22Rv1 (cell line): ENCODE measurements around the gene PSD2.

Experiments
- ZFX ChIP-seq: fragments of 450-650 bp; IDR thresholded peaks from 2 replicates; pipeline ENCODE4 v1.6.1; 2017; ENCODE audit warnings: antibody characterized with exemption, borderline replicate concordance
- TF ChIP-seq, protein P1 (sequence below): fragments of 450-650 bp; IDR thresholded peaks from 2 replicates; pipeline ENCODE4 v1.5.1; 2017; ENCODE audit warnings: mild to moderate bottlenecking

DNA sequence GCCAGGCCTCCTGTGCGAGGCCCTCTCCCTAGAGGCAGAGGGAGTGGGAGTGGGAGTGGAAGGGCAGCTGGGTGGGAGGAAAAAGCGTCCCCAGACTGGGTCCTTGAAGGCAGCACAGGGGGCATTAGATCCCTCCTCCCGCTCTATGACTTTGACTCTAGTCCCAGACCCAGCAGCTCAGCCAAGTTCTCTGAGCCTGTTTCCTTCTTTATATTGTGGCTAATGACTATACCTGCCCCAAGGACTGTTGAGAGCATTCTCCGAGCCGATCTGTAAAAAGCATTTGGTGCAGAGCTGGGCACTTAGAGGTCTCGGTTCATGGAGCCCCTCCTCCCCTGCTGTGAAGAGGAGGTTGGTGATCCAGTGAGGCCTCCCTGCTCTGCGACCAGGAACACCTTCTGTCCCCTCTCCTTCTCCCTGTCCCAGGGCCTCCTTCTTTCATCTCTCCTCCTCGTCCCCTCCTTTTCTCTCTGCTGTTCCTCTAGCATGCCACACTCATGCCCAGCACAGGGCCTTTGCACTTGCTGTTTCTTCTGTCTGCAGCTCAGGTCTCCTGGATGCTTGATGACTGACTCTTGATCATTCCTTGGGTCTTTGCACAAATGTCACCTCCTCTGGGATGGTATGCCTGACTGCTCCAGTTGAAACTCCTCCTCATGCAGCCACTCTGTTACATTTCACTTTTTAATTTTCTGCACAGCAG, 23.4 kb upstream of the PSD2 start:
- TF ChIP-seq, protein P1, sequence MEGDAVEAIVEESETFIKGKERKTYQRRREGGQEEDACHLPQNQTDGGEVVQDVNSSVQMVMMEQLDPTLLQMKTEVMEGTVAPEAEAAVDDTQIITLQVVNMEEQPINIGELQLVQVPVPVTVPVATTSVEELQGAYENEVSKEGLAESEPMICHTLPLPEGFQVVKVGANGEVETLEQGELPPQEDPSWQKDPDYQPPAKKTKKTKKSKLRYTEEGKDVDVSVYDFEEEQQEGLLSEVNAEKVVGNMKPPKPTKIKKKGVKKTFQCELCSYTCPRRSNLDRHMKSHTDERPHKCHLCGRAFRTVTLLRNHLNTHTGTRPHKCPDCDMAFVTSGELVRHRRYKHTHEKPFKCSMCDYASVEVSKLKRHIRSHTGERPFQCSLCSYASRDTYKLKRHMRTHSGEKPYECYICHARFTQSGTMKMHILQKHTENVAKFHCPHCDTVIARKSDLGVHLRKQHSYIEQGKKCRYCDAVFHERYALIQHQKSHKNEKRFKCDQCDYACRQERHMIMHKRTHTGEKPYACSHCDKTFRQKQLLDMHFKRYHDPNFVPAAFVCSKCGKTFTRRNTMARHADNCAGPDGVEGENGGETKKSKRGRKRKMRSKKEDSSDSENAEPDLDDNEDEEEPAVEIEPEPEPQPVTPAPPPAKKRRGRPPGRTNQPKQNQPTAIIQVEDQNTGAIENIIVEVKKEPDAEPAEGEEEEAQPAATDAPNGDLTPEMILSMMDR = no peak
- no peak for TF ChIP-seq ZFX
